Gastrocnemius medialis (tissue), 4 donors: Measurements from ENCODE around the gene FBXL5. TPM values are rescaled to one million over a fixed set of nuclear protein-coding genes. Genes with fewer than 3 reads are reported as not detected.
A peak's percentile ranks its signal among the peaks of the same experiment; 100 is the strongest.

Source experiments
- ATAC-seq, 2 donors: fragments of 150-250 bp; one replicate each; pipeline ENCODE4 v1.9.1; 2016
- DNase-seq, 2 donors: peaks; one replicate each; pipeline ENCODE4 v3.0.0-alpha.2; 2019
- H3K27ac ChIP-seq, 4 donors: fragments of 200-600 bp; sonication (generic); 1 replicate in 1 of 4; 2 replicates in 3 of 4; pipeline ENCODE4 v1.5.1; 2016 to 2018; ENCODE audit warnings: mild to moderate bottlenecking in 2 of 4, moderate library complexity in 1 of 4
- H3K27me3 ChIP-seq, 3 donors: fragments of 200-600 bp; sonication (generic) in 2 of 3; 1 replicate in 1 of 3; 2 replicates in 2 of 3; pipeline versions ENCODE4 v1.5.1 to v1.6.0; 2016 to 2019; ENCODE audit warnings: mild to moderate bottlenecking in 1 of 3, moderate library complexity in 1 of 3
- H3K36me3 ChIP-seq, 2 donors: fragments of 200-600 bp; sonication (generic) in 1 of 2; one replicate each; pipeline ENCODE4 v1.5.1; 2017 to 2018
- H3K4me1 ChIP-seq, 2 donors: fragments of 200-600 bp; sonication (generic) in 1 of 2; one replicate each; pipeline ENCODE4 v1.5.1; 2016 to 2017; ENCODE audit warnings: mild to moderate bottlenecking in 2 of 2
- H3K4me3 ChIP-seq, 4 donors: fragments of 200-600 bp; sonication (generic) in 3 of 4; 1 replicate in 1 of 4; 2 replicates in 3 of 4; pipeline ENCODE4 v1.5.1; 2016 to 2019; ENCODE audit warnings: mild to moderate bottlenecking in 2 of 4
- H3K9me3 ChIP-seq, 3 donors: fragments of 200-600 bp; sonication (generic) in 2 of 3; 1 replicate in 1 of 3; 2 replicates in 2 of 3; pipeline ENCODE4 v1.5.1; 2016 to 2019
- CTCF ChIP-seq, 5 experiments: fragments of 450-650 bp in 3 of 5; fragments of 200-600 bp in 2 of 5; sonication (generic) in 2 of 5; IDR thresholded peaks in 4 of 5; conservative IDR thresholded peaks in 1 of 5; 1 replicate in 4 of 5; 2 replicates in 1 of 5; pipeline ENCODE4 v1.5.1; 2016 to 2019; ENCODE audit warnings: antibody characterized with exemption in 5 of 5, mild to moderate bottlenecking in 3 of 5, moderate library complexity in 3 of 5
- POLR2A ChIP-seq, 2 donors: fragments of 450-650 bp; IDR thresholded peaks; one replicate each; pipeline ENCODE4 v1.6.1; 2017; ENCODE audit warnings: antibody characterized with exemption in 2 of 2, mild to moderate bottlenecking in 2 of 2, moderate library complexity in 2 of 2
- in situ Hi-C, 4 donors: fragments of 200-750 bp; cut with MboI; loops; one replicate each; pipeline versions ENCODE4 v1.15.0 to v1.8.0; 2017; ENCODE audit warnings: low sequenced_read_pairs in 4 of 4
- intact Hi-C: fragments of 100-400 bp; cut with DNase I; formaldehyde crosslinking; loops from one replicate; pipeline ENCODE4 v1.15.1; 2023; ENCODE audit warnings: low total_unique reads
- total RNA-seq, 4 donors: library from RNA; depleted of rRNA; stranded (reverse); fragments of >200 nt; gene quantifications; one replicate each; pipeline versions ENCODE4 v1.1.0 to v1.2.3, GENCODE V29; 2016

Gene FBXL5
- total RNA-seq, 4 donors from 2014 or later = 81.7 to 106 (median 89.8) TPM

GRCh38 chr4:15658781-15659180 lies 3.6 kb upstream of the FBXL5 start:
- no peak for DNase-seq
- Histone ChIP-seq H3K4me3 (no peak overlapping the region), H3K4me1 (peaks cover 6 to 12% of the 10 kb centered on the region in 2 donors), H3K9me3 (no peaks in the 10 kb centered on the region), H3K27me3 (no peaks in the 10 kb centered on the region), H3K36me3 (no peaks in the 10 kb centered on the region), H3K27ac (no peak overlapping the region)
- TF ChIP-seq CTCF (IDR thresholded peaks at IDR 0.05 in 4 of 5, conservative IDR thresholded peaks at IDR 0.05 in 1 of 5) (no peak), POLR2A (IDR thresholded peaks at IDR 0.05) (no peak)
- in situ Hi-C loops (loop anchor here in 3 of 4 donors (25.0 kb wide), 3 partner anchors 171 to 646 kb away; partner anchors contain the start of gene CPEB2 (in 1 of the 3)), intact Hi-C loops (loop anchor here (5.0 kb wide), 1 partner anchor 144 kb away; no protein-coding TSS in a partner anchor)
- ATAC-seq = no peak

DNA sequence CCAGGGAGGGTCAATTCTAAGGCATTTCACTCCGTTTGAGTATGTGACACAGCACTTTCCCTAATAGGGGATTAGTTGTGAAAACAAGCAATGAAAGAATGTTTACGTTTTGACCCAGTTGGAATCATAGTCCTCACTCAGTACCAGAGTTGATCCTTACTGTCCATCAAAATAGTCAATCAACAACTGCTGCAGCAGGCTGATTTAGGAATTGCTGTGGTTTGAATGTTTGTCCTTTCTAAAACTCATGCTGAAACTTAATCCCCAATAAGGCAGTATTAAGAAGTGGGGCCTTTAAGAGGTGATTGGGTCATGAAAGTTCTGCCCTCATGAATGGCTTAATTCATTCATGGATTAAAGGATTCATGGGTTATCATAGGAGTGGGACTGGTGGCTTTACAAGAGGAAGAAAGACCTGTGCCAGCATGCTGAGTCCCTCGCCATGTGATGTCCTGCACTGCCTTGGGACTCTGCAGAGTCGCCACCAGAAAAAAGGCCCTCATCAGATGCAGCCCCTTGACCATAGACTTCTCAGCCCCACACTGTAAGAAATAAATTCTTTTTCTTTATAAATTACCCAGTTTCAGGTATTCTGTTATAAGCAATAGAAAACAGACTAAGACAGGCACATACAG lies 3.1 kb upstream of the FBXL5 start:
- in situ Hi-C loops = loop anchor here in 3 of 4 donors (25.0 kb wide), 3 partner anchors 171 to 646 kb away; partner anchors contain the start of gene CPEB2 (in 1 of the 3)
- Histone ChIP-seq H3K36me3 (no peaks in the 10 kb centered on the region), H3K9me3 (no peaks in the 10 kb centered on the region), H3K4me1 (peaks cover 11 to 17% of the 10 kb centered on the region in 2 donors), H3K4me3 (no peak overlapping the region), H3K27ac (no peak overlapping the region), H3K27me3 (no peaks in the 10 kb centered on the region)
- no peak for ATAC-seq
- TF ChIP-seq POLR2A (IDR thresholded peaks at IDR 0.05) = no peak
- TF ChIP-seq CTCF (IDR thresholded peaks at IDR 0.05 in 4 of 5, conservative IDR thresholded peaks at IDR 0.05 in 1 of 5) = no peak
- intact Hi-C loops = loop anchor here (5.0 kb wide), 1 partner anchor 144 kb away; no protein-coding TSS in a partner anchor
- no peak for DNase-seq

GRCh38 chr4:15657366-15657765 lies 2.2 kb upstream of the FBXL5 start:
- TF ChIP-seq CTCF (IDR thresholded peaks at IDR 0.05 in 4 of 5, conservative IDR thresholded peaks at IDR 0.05 in 1 of 5) (no peak), POLR2A (IDR thresholded peaks at IDR 0.05) (no peak)
- Histone ChIP-seq H3K27me3 (no peaks in the 10 kb centered on the region), H3K4me1 (peaks cover 20 to 26% of the 10 kb centered on the region in 2 donors), H3K36me3 (no peaks in the 10 kb centered on the region), H3K4me3 (no peak overlapping the region), H3K27ac (no peak overlapping the region), H3K9me3 (no peaks in the 10 kb centered on the region)
- in situ Hi-C loops = loop anchor here in 3 of 4 donors (25.0 kb wide), 3 partner anchors 170 to 645 kb away; partner anchors contain the start of gene CPEB2 (in 1 of the 3)
- no peak for DNase-seq
- ATAC-seq = no peak
- intact Hi-C loops = loop anchor here (5.0 kb wide), 1 partner anchor 145 kb away; no protein-coding TSS in a partner anchor

DNA sequence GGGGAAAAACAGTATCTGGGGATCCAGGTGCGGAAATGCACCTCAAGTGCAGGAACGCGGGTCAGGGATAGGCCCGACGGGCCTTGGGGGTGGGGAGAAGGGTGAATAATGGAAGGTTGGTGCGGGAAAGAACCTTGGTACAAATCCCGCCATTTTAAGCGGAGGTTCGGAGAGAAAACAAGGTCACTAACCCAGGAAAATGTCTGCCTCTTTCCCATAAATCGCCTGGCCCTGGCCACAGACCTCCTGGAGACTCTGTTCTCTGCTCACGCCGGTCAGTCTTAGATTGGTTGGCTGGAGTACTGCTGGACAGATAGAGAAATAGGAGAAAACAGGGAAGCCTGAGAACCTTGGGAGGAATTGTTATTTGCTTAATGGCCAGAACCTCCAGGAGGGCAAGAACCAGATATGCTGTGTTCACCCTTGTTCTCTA lies 897 bp upstream of the FBXL5 start:
- intact Hi-C loops = loop anchor here (1.0 to 5.0 kb wide), 2 partner anchors 25 to 146 kb away; partner anchors contain the start of gene FAM200B
- ATAC-seq = peak in 1 of 2 donors; percentile 12
- peak in 1 of 2 donors; percentile 32 for DNase-seq
- Histone ChIP-seq H3K36me3 (no peaks in the 10 kb centered on the region), H3K4me1 (peaks cover 32 to 39% of the 10 kb centered on the region in 2 donors), H3K27ac (peak overlapping the region; percentile 97 to 100 (median 98)), H3K9me3 (no peaks in the 10 kb centered on the region), H3K4me3 (peak overlapping the region; percentile 74 to 94 (median 83)), H3K27me3 (no peaks in the 10 kb centered on the region)
- TF ChIP-seq POLR2A (IDR thresholded peaks at IDR 0.05) = no peak
- TF ChIP-seq CTCF (IDR thresholded peaks at IDR 0.05 in 4 of 5, conservative IDR thresholded peaks at IDR 0.05 in 1 of 5) = no peak
- in situ Hi-C loops = loop anchor here in 3 of 4 donors (25.0 kb wide), 3 partner anchors 169 to 644 kb away; partner anchors contain the start of gene CPEB2 (in 1 of the 3)
